ENCODE measurements around the gene TRPM4.
"Not testable (repeated sequence)": the region's sequence is repeated elsewhere in the genome, so short reads cannot be mapped to it uniquely, and the experiment has no call there.

Gene TRPM4

GRCh38 chr19:49205114-49205513, 47.5 kb downstream of the TRPM4 start:
- no peaks in the 10 kb centered on the region for H3K27me3 ChIP-seq (ENCODE audit: insufficient read depth, low read length, poor library complexity)
- H3K79me2 ChIP-seq (ENCODE audit: insufficient read depth, low read length) = no peaks in the 10 kb centered on the region
- H3K36me3 ChIP-seq (ENCODE audit: insufficient read depth, low read length) = no peaks in the 10 kb centered on the region
- no peak overlapping the region for H3K4me2 ChIP-seq (ENCODE audit: insufficient read depth, low read length)
- TF ChIP-seq EZH2 (IDR thresholded peaks at IDR 0.05; ENCODE audit: borderline replicate concordance, low read depth, low read length, severe bottlenecking) = no peak
- TF ChIP-seq, protein P1, sequence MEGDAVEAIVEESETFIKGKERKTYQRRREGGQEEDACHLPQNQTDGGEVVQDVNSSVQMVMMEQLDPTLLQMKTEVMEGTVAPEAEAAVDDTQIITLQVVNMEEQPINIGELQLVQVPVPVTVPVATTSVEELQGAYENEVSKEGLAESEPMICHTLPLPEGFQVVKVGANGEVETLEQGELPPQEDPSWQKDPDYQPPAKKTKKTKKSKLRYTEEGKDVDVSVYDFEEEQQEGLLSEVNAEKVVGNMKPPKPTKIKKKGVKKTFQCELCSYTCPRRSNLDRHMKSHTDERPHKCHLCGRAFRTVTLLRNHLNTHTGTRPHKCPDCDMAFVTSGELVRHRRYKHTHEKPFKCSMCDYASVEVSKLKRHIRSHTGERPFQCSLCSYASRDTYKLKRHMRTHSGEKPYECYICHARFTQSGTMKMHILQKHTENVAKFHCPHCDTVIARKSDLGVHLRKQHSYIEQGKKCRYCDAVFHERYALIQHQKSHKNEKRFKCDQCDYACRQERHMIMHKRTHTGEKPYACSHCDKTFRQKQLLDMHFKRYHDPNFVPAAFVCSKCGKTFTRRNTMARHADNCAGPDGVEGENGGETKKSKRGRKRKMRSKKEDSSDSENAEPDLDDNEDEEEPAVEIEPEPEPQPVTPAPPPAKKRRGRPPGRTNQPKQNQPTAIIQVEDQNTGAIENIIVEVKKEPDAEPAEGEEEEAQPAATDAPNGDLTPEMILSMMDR (IDR thresholded peaks at IDR 0.05; ENCODE audit: borderline replicate concordance, extremely low read depth, low read length, poor library complexity, severe bottlenecking) = no peak
- peaks cover 7% of the 10 kb centered on the region; the same call in 1 of the 2 replicates for H3K4me1 ChIP-seq (ENCODE audit: insufficient read depth, low read length)
- H3K9ac ChIP-seq (ENCODE audit: low read depth, low read length) = no peak overlapping the region
- DNase-seq = no peak
- H3K27ac ChIP-seq (ENCODE audit: low read length) = no peak overlapping the region
- ATAC-seq (ENCODE audit: insufficient read depth, low read depth) = no peak
- no peak overlapping the region for H2AFZ ChIP-seq (ENCODE audit: low read depth, low read length)
- H4K20me1 ChIP-seq (ENCODE audit: insufficient read depth, low read length) = no peaks in the 10 kb centered on the region
- no peak overlapping the region for H3K4me3 ChIP-seq (ENCODE audit: low read depth in 1 of 2, low read length in 2 of 2)
- H3K9me3 ChIP-seq (ENCODE audit: insufficient read depth, low read length, severe bottlenecking) = no peaks in the 10 kb centered on the region

DNA sequence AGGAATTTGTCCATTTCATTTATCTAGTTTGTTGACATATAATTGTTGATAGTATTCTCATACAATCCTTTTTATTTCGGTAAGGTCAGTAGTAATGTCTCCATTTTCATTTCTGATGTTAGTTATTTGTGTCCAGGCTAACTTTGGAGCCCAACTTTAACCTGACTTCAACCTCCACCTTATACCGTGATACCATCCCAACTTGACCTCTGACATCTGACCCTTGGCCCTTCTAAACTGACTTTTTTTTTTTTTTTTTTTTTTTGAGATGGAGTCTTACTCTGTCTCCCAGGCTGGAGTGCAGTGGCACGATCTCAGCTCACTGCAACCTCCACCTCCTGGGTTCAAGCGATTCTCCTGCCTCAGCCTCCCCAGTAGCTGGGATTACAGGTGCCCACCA, 51.9 kb downstream of the TRPM4 start:
- not testable (repeated sequence) for H3K4me3 ChIP-seq (ENCODE audit: low read depth in 1 of 2, low read length in 2 of 2); H2AFZ ChIP-seq (ENCODE audit: low read depth, low read length); H3K4me1 ChIP-seq (ENCODE audit: insufficient read depth, low read length); H3K27me3 ChIP-seq (ENCODE audit: insufficient read depth, low read length, poor library complexity); H3K27ac ChIP-seq (ENCODE audit: low read length); H3K79me2 ChIP-seq (ENCODE audit: insufficient read depth, low read length); H3K4me2 ChIP-seq (ENCODE audit: insufficient read depth, low read length); H3K9ac ChIP-seq (ENCODE audit: low read depth, low read length); ATAC-seq (ENCODE audit: insufficient read depth, low read depth); H3K9me3 ChIP-seq (ENCODE audit: insufficient read depth, low read length, severe bottlenecking); H4K20me1 ChIP-seq (ENCODE audit: insufficient read depth, low read length); H3K36me3 ChIP-seq (ENCODE audit: insufficient read depth, low read length); DNase-seq

DNA sequence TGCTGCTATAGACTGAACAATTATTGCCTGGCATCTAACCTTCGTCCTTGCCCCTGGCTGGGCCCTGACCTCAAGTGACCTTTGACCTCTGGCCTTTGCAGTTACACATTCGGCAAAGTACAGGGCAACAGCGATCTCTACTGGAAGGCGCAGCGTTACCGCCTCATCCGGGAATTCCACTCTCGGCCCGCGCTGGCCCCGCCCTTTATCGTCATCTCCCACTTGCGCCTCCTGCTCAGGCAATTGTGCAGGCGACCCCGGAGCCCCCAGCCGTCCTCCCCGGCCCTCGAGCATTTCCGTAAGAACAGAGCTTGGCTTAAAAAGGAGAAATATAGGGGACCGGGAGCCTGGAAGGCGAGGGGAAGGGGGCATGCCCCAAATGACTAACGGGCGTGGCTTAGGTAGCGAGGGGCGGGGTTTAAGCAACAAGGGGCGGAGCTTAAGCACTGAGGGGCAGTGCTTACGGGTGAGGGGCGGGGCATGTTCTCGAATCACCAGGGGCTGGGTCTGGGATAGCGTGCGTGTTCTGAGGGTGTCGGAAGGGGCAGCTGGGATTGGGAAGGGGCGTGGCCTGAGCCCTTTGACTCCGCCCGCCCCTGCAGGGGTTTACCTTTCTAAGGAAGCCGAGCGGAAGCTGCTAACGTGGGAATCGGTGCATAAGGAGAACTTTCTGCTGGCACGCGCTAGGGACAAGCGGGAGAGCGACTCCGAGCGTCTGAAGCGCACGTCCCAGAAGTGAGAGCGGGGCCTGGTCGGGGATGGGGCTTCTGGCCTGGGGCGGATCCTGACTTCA, 52.7 kb downstream of the TRPM4 start:
- DNase-seq (peak; percentile 26), ATAC-seq (ENCODE audit: insufficient read depth, low read depth) (no peak)
- Histone ChIP-seq H4K20me1 (ENCODE audit: insufficient read depth, low read length) (no peaks in the 10 kb centered on the region), H3K79me2 (ENCODE audit: insufficient read depth, low read length) (no peaks in the 10 kb centered on the region), H3K4me1 (ENCODE audit: insufficient read depth, low read length) (peaks cover 7% of the 10 kb centered on the region; the same call in 1 of the 2 replicates), H3K4me3 (ENCODE audit: low read depth in 1 of 2, low read length in 2 of 2) (no peak overlapping the region), H3K9ac (ENCODE audit: low read depth, low read length) (no peak overlapping the region), H3K27me3 (ENCODE audit: insufficient read depth, low read length, poor library complexity) (no peaks in the 10 kb centered on the region), H3K36me3 (ENCODE audit: insufficient read depth, low read length) (no peaks in the 10 kb centered on the region), H2AFZ (ENCODE audit: low read depth, low read length) (no peak overlapping the region), H3K9me3 (ENCODE audit: insufficient read depth, low read length, severe bottlenecking) (no peaks in the 10 kb centered on the region), H3K27ac (ENCODE audit: low read length) (no peak overlapping the region), H3K4me2 (ENCODE audit: insufficient read depth, low read length) (no peak overlapping the region)
- no peak for TF ChIP-seq EZH2 (IDR thresholded peaks at IDR 0.05; ENCODE audit: borderline replicate concordance, low read depth, low read length, severe bottlenecking)
- TF ChIP-seq, protein P1 (IDR thresholded peaks at IDR 0.05; ENCODE audit: borderline replicate concordance, extremely low read depth, low read length, poor library complexity, severe bottlenecking) = no peak

DNA sequence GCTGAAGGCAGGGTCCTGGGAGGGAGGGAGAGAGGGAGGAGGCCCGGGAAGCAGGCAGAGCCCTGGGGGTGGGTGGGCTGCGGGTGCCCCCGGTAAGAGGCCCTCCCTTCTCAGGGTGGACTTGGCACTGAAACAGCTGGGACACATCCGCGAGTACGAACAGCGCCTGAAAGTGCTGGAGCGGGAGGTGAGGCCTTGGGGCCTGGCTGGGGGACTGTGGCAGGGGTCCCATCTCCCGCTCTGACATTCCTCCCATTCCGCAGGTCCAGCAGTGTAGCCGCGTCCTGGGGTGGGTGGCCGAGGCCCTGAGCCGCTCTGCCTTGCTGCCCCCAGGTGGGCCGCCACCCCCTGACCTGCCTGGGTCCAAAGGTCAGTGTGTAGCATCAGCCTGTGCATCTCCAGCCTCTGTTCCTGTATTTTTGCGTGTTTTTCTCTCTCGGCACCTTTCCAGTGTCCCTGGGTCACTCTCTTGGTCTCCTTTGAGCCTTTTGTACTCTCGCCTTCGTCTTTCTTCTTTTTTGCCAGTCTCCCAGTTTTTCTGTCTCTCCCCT, 53.4 kb downstream of the TRPM4 start:
- Histone ChIP-seq H3K9ac (ENCODE audit: low read depth, low read length) (no peak overlapping the region), H3K27me3 (ENCODE audit: insufficient read depth, low read length, poor library complexity) (no peaks in the 10 kb centered on the region), H3K4me2 (ENCODE audit: insufficient read depth, low read length) (no peak overlapping the region), H3K4me1 (ENCODE audit: insufficient read depth, low read length) (peaks cover 7% of the 10 kb centered on the region; the same call in 1 of the 2 replicates), H3K79me2 (ENCODE audit: insufficient read depth, low read length) (no peaks in the 10 kb centered on the region), H2AFZ (ENCODE audit: low read depth, low read length) (no peak overlapping the region), H3K9me3 (ENCODE audit: insufficient read depth, low read length, severe bottlenecking) (no peaks in the 10 kb centered on the region), H4K20me1 (ENCODE audit: insufficient read depth, low read length) (no peaks in the 10 kb centered on the region), H3K4me3 (ENCODE audit: low read depth in 1 of 2, low read length in 2 of 2) (no peak overlapping the region), H3K27ac (ENCODE audit: low read length) (no peak overlapping the region), H3K36me3 (ENCODE audit: insufficient read depth, low read length) (no peaks in the 10 kb centered on the region)
- TF ChIP-seq, protein P1 (IDR thresholded peaks at IDR 0.05; ENCODE audit: borderline replicate concordance, extremely low read depth, low read length, poor library complexity, severe bottlenecking) = no peak
- no peak for TF ChIP-seq EZH2 (IDR thresholded peaks at IDR 0.05; ENCODE audit: borderline replicate concordance, low read depth, low read length, severe bottlenecking)
- ATAC-seq (ENCODE audit: insufficient read depth, low read depth) = no peak
- DNase-seq = no peak

All from DND-41 (cell line).